Measurements from ENCODE around the gene PSMD12. TPM values are rescaled to one million over a fixed set of nuclear protein-coding genes. Genes with fewer than 3 reads are reported as not detected.

PSMD12 gene
- total RNA-seq, 1 donor from 2014 or later = 36.5 TPM

DNA sequence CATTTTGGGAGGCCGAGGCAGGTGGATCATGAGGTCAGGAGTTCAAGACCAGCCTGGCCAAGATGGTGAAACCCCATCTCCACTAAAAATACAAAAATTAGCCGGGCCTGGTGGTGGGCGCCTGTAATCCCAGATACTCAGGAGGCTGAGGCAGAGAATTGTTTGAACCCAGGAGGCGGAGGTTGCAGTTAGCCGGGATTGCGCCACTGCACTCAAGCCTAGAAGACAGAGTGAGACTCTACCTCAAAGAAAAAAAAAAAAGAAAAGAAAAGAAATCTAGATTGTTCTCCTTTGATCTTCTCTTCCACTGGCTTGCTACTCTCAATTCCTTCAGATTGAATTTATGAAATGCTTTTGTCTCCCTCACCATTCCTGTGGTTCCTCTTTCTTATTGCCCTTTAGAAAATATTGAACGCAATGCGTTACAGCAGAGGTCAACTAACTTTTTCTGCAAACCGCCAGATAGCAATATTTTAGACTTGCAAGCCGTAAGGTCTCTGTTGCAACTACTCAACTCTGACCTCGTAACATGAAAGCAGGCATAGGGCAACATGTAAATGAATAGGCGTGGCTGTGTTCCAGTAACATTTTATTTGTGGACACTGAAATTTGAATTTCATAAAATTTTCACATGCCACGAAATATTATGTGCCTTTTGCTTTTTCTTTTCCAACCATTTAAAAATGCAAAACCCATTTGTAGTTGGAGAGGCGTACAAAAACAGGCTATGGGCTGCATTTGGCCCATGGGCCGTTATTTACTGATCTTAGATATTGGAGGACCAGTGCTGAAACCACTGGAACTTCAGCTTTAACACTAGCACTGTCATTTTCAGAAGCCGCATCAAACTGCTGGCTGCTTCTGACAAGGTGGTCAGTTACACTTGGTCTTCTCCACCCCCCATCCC is 35.5 kb upstream of the PSMD12 start:
- DNase-seq (ENCODE audit: low read depth) = no peak
- TF ChIP-seq CTCF (IDR thresholded peaks at IDR 0.05; ENCODE audit: insufficient read depth, low read length, poor library complexity, severe bottlenecking) = no peak
- H3K36me3 ChIP-seq (ENCODE audit: control insufficient read depth, insufficient read depth, low read length) = no peaks in the 10 kb centered on the region
- no peak overlapping the region for H3K4me3 ChIP-seq (ENCODE audit: low read depth, low read length)
- no peaks in the 10 kb centered on the region for H3K27me3 ChIP-seq (ENCODE audit: control insufficient read depth, insufficient read depth, low read length)

- no peak for DNase-seq (ENCODE audit: low read depth)
- H3K4me3 ChIP-seq (ENCODE audit: low read depth, low read length) = no peak overlapping the region
- no peaks in the 10 kb centered on the region for H3K27me3 ChIP-seq (ENCODE audit: control insufficient read depth, insufficient read depth, low read length)
- no peak for TF ChIP-seq CTCF (IDR thresholded peaks at IDR 0.05; ENCODE audit: insufficient read depth, low read length, poor library complexity, severe bottlenecking)
- no peaks in the 10 kb centered on the region for H3K36me3 ChIP-seq (ENCODE audit: control insufficient read depth, insufficient read depth, low read length)
Measured at GRCh38 chr17:67401106-67401505, 34.7 kb upstream of the PSMD12 start.

- no peak for DNase-seq (ENCODE audit: low read depth)
- H3K4me3 ChIP-seq (ENCODE audit: low read depth, low read length) = no peak overlapping the region
- TF ChIP-seq CTCF (IDR thresholded peaks at IDR 0.05; ENCODE audit: insufficient read depth, low read length, poor library complexity, severe bottlenecking) = no peak
- no peaks in the 10 kb centered on the region for H3K36me3 ChIP-seq (ENCODE audit: control insufficient read depth, insufficient read depth, low read length)
- H3K27me3 ChIP-seq (ENCODE audit: control insufficient read depth, insufficient read depth, low read length) = no peaks in the 10 kb centered on the region
Measured at GRCh38 chr17:67400193-67400592, 33.8 kb upstream of the PSMD12 start.

- no peak for DNase-seq (ENCODE audit: low read depth)
- Histone ChIP-seq H3K4me3 (ENCODE audit: low read depth, low read length) (no peak overlapping the region), H3K36me3 (ENCODE audit: control insufficient read depth, insufficient read depth, low read length) (no peaks in the 10 kb centered on the region), H3K27me3 (ENCODE audit: control insufficient read depth, insufficient read depth, low read length) (no peaks in the 10 kb centered on the region)
- no peak for TF ChIP-seq CTCF (IDR thresholded peaks at IDR 0.05; ENCODE audit: insufficient read depth, low read length, poor library complexity, severe bottlenecking)
Measured at GRCh38 chr17:67399676-67400075, 33.3 kb upstream of the PSMD12 start.

- Histone ChIP-seq H3K36me3 (ENCODE audit: control insufficient read depth, insufficient read depth, low read length) (no peaks in the 10 kb centered on the region), H3K27me3 (ENCODE audit: control insufficient read depth, insufficient read depth, low read length) (no peaks in the 10 kb centered on the region), H3K4me3 (ENCODE audit: low read depth, low read length) (no peak overlapping the region)
- DNase-seq (ENCODE audit: low read depth) = no peak
- TF ChIP-seq CTCF (IDR thresholded peaks at IDR 0.05; ENCODE audit: insufficient read depth, low read length, poor library complexity, severe bottlenecking) = no peak
Measured at GRCh38 chr17:67393809-67394397, 27.5 kb upstream of the PSMD12 start.

Measured in kidney epithelial cell (primary cell).